Measurements from ENCODE around the gene GPR62.

The GPR62 gene

DNA sequence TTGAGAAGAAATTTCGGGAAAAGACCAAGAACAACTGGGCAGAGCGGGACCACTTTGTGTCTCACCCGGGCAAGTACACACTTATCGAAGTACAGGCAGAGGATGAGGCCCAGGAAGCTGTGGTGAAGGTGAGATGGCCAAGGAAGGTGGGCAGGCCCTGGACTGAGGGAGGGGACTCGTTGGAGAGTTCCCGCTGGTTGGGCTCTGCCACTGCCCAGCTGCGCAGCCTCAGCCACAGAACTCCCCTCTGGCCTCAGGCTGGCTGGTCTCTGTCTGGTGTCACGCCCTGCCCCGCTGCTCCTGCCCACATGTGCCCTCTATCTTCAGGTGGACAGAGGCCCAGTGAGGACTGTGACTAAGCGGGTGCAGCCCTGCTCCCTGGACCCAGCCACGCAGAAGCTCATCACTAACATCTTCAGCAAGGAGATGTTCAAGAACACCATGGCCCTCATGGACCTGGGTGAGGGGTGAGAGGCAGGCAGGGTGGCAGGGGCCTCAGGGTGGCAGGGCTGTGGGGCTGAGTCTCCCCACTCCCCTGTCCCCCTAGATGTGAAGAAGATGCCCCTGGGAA is 10.6 kb upstream of the GPR62 start:
- no peak overlapping the region for H3K4me3 ChIP-seq (ENCODE audit: low read depth, low read length)
- TF ChIP-seq CTCF (IDR thresholded peaks at IDR 0.05; ENCODE audit: control insufficient read depth, extremely low read depth, insufficient read depth): no peak
- DNase-seq (ENCODE audit: low read depth): no peak

- DNase-seq (ENCODE audit: low read depth): no peak
- TF ChIP-seq CTCF (IDR thresholded peaks at IDR 0.05; ENCODE audit: control insufficient read depth, extremely low read depth, insufficient read depth): no peak
- no peak overlapping the region for H3K4me3 ChIP-seq (ENCODE audit: low read depth, low read length)
These were observed 9.9 kb upstream of the GPR62 start for GRCh38 chr3:51945031-51945840.

DNA sequence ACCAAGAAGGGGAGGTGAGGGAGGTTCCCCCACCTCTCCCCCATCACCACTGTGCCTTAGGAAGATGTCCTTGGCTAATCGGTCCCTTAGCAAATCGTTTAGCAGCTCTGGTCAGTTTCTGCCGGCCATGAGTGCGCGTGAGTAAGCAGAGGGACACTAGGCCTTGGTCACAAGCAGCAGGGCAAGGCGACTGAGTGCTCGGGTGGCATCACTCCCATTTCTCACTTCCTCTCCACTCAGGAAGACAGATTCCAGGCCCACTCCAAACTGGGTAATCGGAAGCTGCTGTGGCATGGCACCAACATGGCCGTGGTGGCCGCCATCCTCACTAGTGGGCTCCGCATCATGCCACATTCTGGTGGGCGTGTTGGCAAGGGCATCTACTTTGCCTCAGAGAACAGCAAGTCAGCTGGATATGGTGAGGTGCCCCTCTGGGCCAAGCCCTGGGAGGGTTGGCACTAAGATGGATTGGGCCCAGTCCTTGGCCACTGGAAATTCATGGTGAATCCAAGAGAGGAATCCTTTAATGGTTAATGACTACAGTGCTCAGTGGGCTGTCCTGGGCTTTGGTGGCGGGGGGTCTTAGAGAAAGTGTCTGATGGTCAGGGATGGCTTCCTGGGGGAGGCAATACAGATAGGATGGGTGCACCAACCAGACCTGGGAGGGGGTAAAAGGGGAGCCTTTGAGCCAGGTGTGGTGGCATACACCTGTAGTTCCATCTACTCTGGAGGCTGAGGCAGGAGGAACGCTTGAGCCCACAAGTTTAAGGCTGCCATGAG is 9.1 kb upstream of the GPR62 start:
- TF ChIP-seq CTCF (IDR thresholded peaks at IDR 0.05; ENCODE audit: control insufficient read depth, extremely low read depth, insufficient read depth): no peak
- no peak overlapping the region for H3K4me3 ChIP-seq (ENCODE audit: low read depth, low read length)
- no peak for DNase-seq (ENCODE audit: low read depth)

DNA sequence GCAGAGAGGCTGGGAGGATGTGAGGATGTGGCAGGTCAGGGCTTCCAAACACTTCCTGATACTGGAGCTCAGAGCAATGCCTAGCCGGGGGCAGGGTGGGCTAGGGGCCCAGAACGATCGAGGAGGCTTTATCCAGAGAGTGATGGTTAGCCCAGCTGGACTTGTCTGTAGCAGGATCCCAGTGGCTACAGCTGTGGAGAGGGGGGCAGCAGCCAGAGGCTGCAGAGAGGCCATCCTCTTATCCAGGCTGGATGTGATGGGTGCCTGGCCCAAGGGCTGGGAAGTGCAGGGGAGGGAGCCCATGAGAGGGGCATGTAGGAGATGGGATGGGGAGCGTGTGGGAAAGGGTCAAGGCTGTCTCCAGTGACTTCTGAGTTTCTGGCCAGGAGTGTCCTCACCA is 8.4 kb upstream of the GPR62 start:
- no peak overlapping the region for H3K4me3 ChIP-seq (ENCODE audit: low read depth, low read length)
- TF ChIP-seq CTCF (IDR thresholded peaks at IDR 0.05; ENCODE audit: control insufficient read depth, extremely low read depth, insufficient read depth): no peak
- DNase-seq (ENCODE audit: low read depth): no peak

GRCh38 chr3:51947215-51947900 is 7.8 kb upstream of the GPR62 start:
- TF ChIP-seq CTCF (IDR thresholded peaks at IDR 0.05; ENCODE audit: control insufficient read depth, extremely low read depth, insufficient read depth): no peak
- DNase-seq (ENCODE audit: low read depth): no peak
- H3K4me3 ChIP-seq (ENCODE audit: low read depth, low read length): no peak overlapping the region

DNA sequence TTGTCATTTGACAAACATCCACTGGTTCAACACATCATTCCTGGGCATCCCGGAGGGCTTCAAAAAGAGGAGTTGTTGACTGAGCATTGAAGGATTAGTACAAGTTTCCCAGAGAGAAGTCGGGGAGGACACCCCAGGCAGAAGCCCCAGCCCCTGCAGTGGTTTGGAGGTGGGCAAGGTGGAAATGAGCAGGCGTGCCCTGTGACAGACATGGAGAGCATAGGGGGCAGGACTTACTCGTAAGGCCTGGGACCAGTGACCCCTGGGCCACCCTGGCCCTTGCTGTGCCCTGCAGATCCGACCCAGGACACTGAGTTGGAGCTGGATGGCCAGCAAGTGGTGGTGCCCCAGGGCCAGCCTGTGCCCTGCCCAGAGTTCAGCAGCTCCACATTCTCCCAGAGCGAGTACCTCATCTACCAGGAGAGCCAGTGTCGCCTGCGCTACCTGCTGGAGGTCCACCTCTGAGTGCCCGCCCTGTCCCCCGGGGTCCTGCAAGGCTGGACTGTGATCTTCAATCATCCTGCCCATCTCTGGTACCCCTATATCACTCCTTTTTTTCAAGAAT is 7.1 kb upstream of the GPR62 start:
- no peak for DNase-seq (ENCODE audit: low read depth)
- no peak for TF ChIP-seq CTCF (IDR thresholded peaks at IDR 0.05; ENCODE audit: control insufficient read depth, extremely low read depth, insufficient read depth)
- no peak overlapping the region for H3K4me3 ChIP-seq (ENCODE audit: low read depth, low read length)

Measured in LNCaP clone FGC (cell line).